Neural cell (in vitro differentiated cells): ENCODE measurements around the gene SUSD6. TPM values are rescaled to one million over a fixed set of nuclear protein-coding genes. Genes with fewer than 3 reads are reported as not detected.

Experiments used
- H2AFZ ChIP-seq: fragments of 200-600, 300-800 bp; sonication (generic), shearing (Covaris generic); 2 replicates; pipeline ENCODE4 v1.6.0; 2014; ENCODE audit warnings: low read depth, mild to moderate bottlenecking, antibody characterized with exemption, low read length, moderate library complexity
- H3F3A ChIP-seq: fragments of 200-600 bp; shearing (Covaris generic); 2 replicates; pipeline ENCODE4 v1.6.1; 2016; ENCODE audit warnings: mild to moderate bottlenecking, moderate library complexity, mixed read lengths, antibody characterized with exemption, low read length; ENCODE audit not compliant: insufficient read depth, poor library complexity, severe bottlenecking
- H3K27ac ChIP-seq: fragments of 200-600, 300-800 bp; sonication (generic), shearing (Covaris generic); 2 replicates; pipeline ENCODE4 v1.5.1; 2014; ENCODE audit warnings: mild to moderate bottlenecking, low read length, moderate library complexity
- H3K27me3 ChIP-seq: fragments of 300-800, 200-600 bp; sonication (generic), shearing (Covaris generic); 2 replicates; pipeline ENCODE4 v1.6.0; 2014; ENCODE audit warnings: mild to moderate bottlenecking, low read depth, low read length, moderate library complexity; ENCODE audit not compliant: insufficient read depth
- H3K36me3 ChIP-seq: fragments of 300-800, 200-600 bp; sonication (generic), shearing (Covaris generic); 2 replicates; pipeline ENCODE4 v1.5.1; 2014; ENCODE audit warnings: mild to moderate bottlenecking, antibody characterized with exemption, low read length, moderate library complexity; ENCODE audit not compliant: insufficient read depth
- H3K4me2 ChIP-seq: fragments of 300-800, 200-600 bp; sonication (generic), shearing (Covaris generic); 2 replicates; pipeline ENCODE4 v1.6.0; 2014; ENCODE audit warnings: mild to moderate bottlenecking, low read length
- H3K4me3 ChIP-seq: fragments of 300-800, 200-600 bp; sonication (generic), shearing (Covaris generic); 2 replicates; pipeline ENCODE4 v1.5.1; 2014; ENCODE audit warnings: mild to moderate bottlenecking, low read length, moderate library complexity
- H3K79me2 ChIP-seq: fragments of 200-600 bp; shearing (Covaris generic); replicated peaks from 2 replicates; pipeline ENCODE4 v1.6.0; 2014; ENCODE audit warnings: mild to moderate bottlenecking, low read length, moderate library complexity; ENCODE audit not compliant: insufficient read depth
- H3K9ac ChIP-seq: fragments of 300-800, 200-600 bp; sonication (generic), shearing (Covaris generic); 2 replicates; pipeline ENCODE4 v1.6.1; 2016; ENCODE audit warnings: mild to moderate bottlenecking, low read length, mixed read lengths
- H3K9me2 ChIP-seq: fragments of 200-600 bp; shearing (Covaris generic); 2 replicates; pipeline ENCODE4 v1.6.1; 2016; ENCODE audit warnings: mild to moderate bottlenecking, low read length, mixed read lengths; ENCODE audit not compliant: insufficient read depth
- H3K9me3 ChIP-seq: fragments of 200-600, 300-800 bp; sonication (generic), shearing (Covaris generic); 2 replicates; pipeline ENCODE4 v1.6.1; 2016; ENCODE audit warnings: mild to moderate bottlenecking, mixed run types, low read length, moderate library complexity, mixed read lengths
- H4K20me1 ChIP-seq: fragments of 200-600 bp; shearing (Covaris generic); 2 replicates; pipeline ENCODE4 v1.6.1; 2016; ENCODE audit warnings: mild to moderate bottlenecking, mixed run types; ENCODE audit not compliant: insufficient read depth
- EP300 ChIP-seq: fragments of 450-650 bp; conservative IDR thresholded peaks from 2 replicates; pipeline ENCODE4 v1.6.1; 2014; ENCODE audit warnings: antibody characterized with exemption, mild to moderate bottlenecking, moderate library complexity; ENCODE audit not compliant: poor library complexity, severe bottlenecking
- EZH2 ChIP-seq: fragments of 200-600, 300-800 bp; shearing (Covaris generic), sonication (generic); IDR thresholded peaks from 2 replicates; pipeline ENCODE4 v1.6.1; 2014; ENCODE audit warnings: antibody characterized with exemption, low read length, borderline replicate concordance, mild to moderate bottlenecking; ENCODE audit not compliant: insufficient read depth, poor library complexity, severe bottlenecking
- MXI1 ChIP-seq: fragments of 450-650 bp; conservative IDR thresholded peaks from 2 replicates; pipeline ENCODE4 v1.6.1; 2014; ENCODE audit warnings: antibody characterized with exemption, mild to moderate bottlenecking; ENCODE audit not compliant: poor library complexity, severe bottlenecking
- POLR2AphosphoS5 ChIP-seq: IDR thresholded peaks from 2 replicates; pipeline ENCODE4 v1.6.1; 2012
- RAD21 ChIP-seq: fragments of 450-650 bp; conservative IDR thresholded peaks from 2 replicates; pipeline ENCODE4 v1.6.1; 2014; ENCODE audit warnings: antibody characterized with exemption, mild to moderate bottlenecking, moderate library complexity
- SMC3 ChIP-seq: fragments of 450-650 bp; conservative IDR thresholded peaks from 2 replicates; pipeline ENCODE4 v1.6.1; 2014; ENCODE audit warnings: antibody characterized with exemption, mild to moderate bottlenecking, moderate library complexity; ENCODE audit not compliant: poor library complexity
- TAF1 ChIP-seq: IDR thresholded peaks from 2 replicates; pipeline ENCODE4 v1.6.1; 2012; ENCODE audit warnings: low read depth
- polyA plus RNA-seq: library from polyadenylated mRNA; depleted of rRNA; stranded (reverse); fragments of >200 nt; gene quantifications from 2 replicates; pipeline ENCODE4 v1.2.3, GENCODE V29; 2014
- TF ChIP-seq, protein P1 (sequence below): fragments of 450-650 bp; IDR thresholded peaks from 2 replicates; pipeline ENCODE4 v1.5.1; 2014; ENCODE audit warnings: antibody characterized with exemption, mild to moderate bottlenecking, moderate library complexity; ENCODE audit not compliant: poor library complexity, severe bottlenecking
- TF ChIP-seq, protein P2 (sequence below): IDR thresholded peaks from 2 replicates; pipeline ENCODE4 v1.6.1; 2012; ENCODE audit warnings: borderline replicate concordance

SUSD6 gene
- polyA plus RNA-seq, 1 donor from 2014 or later, result 5.1 TPM

DNA sequence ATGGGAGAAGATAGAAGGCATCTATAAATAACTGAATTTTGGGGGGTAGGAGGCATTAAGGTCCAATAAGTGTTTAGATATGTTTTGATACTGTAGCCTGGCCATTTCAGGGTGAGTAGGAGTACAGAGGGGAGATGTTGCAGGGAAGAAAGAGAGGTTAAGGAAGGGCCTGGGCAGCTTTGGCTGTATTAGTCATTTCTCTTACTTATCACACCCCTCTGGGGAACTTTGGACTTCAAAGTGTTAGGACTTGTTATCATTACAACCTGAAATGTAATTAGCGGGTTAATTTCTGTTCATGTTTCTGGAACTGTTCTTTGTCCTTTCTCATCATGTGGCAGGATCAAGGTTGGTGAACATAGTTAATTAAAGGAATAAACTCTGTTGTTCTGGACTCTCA is 40.3 kb downstream of the SUSD6 start:
- Histone ChIP-seq H3F3A (no peaks in the 10 kb centered on the region), H3K27ac (no peak overlapping the region), H3K4me3 (no peak overlapping the region), H3K27me3 (no peaks in the 10 kb centered on the region), H3K36me3 (no peaks in the 10 kb centered on the region), H2AFZ (no peak overlapping the region), H3K9me3 (no peaks in the 10 kb centered on the region), H3K79me2 (no peaks in the 10 kb centered on the region), H3K9me2 (no peaks in the 10 kb centered on the region), H3K9ac (no peak overlapping the region), H3K4me2 (no peak overlapping the region), H4K20me1 (no peaks in the 10 kb centered on the region)
- TF ChIP-seq TAF1, result no peak
- TF ChIP-seq SMC3, result no peak
- no peak for TF ChIP-seq EZH2
- no peak for TF ChIP-seq POLR2AphosphoS5
- no peak for TF ChIP-seq EP300
- no peak for TF ChIP-seq RAD21
- no peak for TF ChIP-seq MXI1
- TF ChIP-seq, protein P1, sequence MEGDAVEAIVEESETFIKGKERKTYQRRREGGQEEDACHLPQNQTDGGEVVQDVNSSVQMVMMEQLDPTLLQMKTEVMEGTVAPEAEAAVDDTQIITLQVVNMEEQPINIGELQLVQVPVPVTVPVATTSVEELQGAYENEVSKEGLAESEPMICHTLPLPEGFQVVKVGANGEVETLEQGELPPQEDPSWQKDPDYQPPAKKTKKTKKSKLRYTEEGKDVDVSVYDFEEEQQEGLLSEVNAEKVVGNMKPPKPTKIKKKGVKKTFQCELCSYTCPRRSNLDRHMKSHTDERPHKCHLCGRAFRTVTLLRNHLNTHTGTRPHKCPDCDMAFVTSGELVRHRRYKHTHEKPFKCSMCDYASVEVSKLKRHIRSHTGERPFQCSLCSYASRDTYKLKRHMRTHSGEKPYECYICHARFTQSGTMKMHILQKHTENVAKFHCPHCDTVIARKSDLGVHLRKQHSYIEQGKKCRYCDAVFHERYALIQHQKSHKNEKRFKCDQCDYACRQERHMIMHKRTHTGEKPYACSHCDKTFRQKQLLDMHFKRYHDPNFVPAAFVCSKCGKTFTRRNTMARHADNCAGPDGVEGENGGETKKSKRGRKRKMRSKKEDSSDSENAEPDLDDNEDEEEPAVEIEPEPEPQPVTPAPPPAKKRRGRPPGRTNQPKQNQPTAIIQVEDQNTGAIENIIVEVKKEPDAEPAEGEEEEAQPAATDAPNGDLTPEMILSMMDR, result no peak
- TF ChIP-seq, protein P2, sequence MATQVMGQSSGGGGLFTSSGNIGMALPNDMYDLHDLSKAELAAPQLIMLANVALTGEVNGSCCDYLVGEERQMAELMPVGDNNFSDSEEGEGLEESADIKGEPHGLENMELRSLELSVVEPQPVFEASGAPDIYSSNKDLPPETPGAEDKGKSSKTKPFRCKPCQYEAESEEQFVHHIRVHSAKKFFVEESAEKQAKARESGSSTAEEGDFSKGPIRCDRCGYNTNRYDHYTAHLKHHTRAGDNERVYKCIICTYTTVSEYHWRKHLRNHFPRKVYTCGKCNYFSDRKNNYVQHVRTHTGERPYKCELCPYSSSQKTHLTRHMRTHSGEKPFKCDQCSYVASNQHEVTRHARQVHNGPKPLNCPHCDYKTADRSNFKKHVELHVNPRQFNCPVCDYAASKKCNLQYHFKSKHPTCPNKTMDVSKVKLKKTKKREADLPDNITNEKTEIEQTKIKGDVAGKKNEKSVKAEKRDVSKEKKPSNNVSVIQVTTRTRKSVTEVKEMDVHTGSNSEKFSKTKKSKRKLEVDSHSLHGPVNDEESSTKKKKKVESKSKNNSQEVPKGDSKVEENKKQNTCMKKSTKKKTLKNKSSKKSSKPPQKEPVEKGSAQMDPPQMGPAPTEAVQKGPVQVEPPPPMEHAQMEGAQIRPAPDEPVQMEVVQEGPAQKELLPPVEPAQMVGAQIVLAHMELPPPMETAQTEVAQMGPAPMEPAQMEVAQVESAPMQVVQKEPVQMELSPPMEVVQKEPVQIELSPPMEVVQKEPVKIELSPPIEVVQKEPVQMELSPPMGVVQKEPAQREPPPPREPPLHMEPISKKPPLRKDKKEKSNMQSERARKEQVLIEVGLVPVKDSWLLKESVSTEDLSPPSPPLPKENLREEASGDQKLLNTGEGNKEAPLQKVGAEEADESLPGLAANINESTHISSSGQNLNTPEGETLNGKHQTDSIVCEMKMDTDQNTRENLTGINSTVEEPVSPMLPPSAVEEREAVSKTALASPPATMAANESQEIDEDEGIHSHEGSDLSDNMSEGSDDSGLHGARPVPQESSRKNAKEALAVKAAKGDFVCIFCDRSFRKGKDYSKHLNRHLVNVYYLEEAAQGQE, result no peak

DNA sequence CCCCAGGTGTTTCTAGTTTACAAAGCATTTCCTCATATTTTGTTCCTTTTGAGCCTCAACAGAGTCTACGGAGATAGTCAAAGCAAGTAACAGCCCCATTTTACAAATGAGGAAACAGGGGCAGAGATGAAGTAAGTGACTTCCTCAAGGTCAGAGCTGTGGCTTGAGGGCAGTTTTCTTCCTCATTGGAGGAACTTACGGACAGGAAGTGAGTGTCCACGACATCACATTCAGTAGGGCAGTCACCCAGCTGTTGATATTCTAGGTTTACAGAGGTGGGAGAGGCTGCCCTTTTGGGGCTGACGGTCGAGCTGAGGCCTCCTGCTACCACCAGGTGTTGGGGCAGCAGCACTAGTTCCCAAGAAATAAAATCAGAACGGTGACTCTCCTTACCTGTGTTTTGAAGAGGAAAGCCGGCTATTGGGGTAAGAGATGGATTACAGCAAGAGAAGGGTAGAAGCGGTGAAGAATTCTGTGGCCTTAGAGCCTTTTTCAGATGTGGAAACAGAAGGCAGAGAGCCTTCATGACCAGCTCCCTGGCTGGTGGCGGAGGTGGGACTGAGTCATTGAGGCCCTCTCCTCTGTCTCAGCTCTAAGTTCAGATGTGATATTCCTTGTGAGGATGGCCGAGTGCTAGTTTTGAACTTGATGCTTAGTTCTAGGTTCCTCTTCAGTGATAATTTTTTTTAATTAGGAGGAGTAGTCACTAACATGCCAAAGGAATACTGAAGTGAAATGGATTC is 41.7 kb downstream of the SUSD6 start:
- no peak overlapping the region for H2AFZ ChIP-seq
- no peak overlapping the region for H3K4me2 ChIP-seq
- H3K27ac ChIP-seq, result no peak overlapping the region
- TF ChIP-seq MXI1, result no peak
- TF ChIP-seq EP300, result no peak
- TF ChIP-seq RAD21, result no peak
- TF ChIP-seq, protein P1, result no peak
- no peak for TF ChIP-seq TAF1
- TF ChIP-seq, protein P2, result no peak
- TF ChIP-seq POLR2AphosphoS5, result no peak
- no peak for TF ChIP-seq EZH2
- TF ChIP-seq SMC3, result no peak
- no peak overlapping the region for H3K9ac ChIP-seq
- H3K36me3 ChIP-seq, result no peaks in the 10 kb centered on the region
- no peak overlapping the region for H3K4me3 ChIP-seq
- no peaks in the 10 kb centered on the region for H3K27me3 ChIP-seq
- H3K9me3 ChIP-seq, result no peaks in the 10 kb centered on the region
- no peaks in the 10 kb centered on the region for H3F3A ChIP-seq
- no peaks in the 10 kb centered on the region for H3K79me2 ChIP-seq
- no peaks in the 10 kb centered on the region for H3K9me2 ChIP-seq
- H4K20me1 ChIP-seq, result no peaks in the 10 kb centered on the region
